Measurements from ENCODE around the gene MSI1.

Gene MSI1

DNA sequence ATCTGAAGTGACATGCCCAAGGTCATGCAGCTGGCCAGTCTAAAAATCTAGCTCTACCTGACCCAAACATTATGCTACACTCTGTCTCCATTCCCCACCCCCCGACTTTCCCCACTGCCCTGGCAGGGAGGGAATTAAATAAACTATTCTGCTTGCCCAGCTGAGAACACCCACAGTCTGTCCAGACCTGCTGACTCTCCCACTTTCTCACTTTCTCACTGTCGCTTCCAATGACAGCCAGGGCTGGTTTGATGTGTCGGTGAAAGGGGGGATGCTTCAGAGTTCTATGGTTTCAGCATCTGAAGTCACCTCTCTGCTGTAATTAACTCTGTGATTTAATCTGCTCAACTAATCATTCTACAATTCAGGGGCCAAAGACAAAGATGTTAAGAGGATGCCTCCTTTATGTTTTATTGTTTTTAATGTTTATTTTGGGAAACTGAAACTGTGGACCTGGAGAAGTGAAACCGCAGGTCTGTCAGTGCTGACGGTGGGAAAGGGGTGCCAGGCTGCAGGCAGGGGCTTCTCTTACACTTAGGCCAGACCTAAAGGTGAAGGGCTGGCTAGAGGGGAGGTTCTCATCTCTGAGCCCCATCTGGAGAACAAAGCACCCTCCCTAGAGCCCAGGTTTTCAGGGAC, 8.1 kb upstream of the MSI1 start:
- no peak for DNase-seq (ENCODE audit: low read depth)

DNA sequence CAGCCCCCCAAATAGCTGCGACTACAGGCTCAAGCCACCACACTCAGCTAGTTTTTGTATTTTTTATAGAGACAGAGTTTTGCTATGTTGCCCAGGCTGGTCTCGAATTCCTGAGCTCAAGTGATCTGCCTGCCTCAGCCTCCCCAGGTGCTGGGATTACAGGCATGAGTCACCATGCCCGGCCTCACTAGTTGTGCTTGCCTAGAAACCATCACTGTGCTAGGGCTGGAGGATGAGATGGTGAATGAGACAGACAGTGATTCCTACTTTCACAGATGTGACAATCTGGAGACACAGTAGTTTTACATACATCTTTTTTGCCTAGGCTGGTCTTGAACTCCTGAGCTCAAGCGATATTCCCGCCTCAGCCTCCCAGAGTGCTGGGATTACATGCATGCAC, 7.5 kb upstream of the MSI1 start:
- DNase-seq (ENCODE audit: low read depth) = peak; percentile 28

DNA sequence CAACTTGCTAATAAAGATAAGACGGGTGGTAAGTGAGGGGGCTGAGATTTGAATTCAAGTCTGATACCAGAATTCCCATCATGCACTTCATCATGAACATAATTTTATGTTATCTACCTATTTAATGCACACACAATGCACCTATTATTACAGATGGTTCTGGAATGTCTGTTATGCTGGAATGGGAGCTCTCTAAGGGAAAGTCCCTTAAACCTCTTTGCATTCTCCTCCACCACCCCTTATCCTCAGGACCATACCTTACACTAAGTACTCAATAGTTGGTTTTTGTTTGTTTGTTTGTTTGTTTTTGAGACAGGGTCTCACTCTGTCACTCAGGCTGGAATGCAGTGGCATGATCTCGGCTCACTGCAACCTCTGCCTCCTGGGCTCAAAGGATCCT, 7.0 kb upstream of the MSI1 start:
- no peak for DNase-seq (ENCODE audit: low read depth)

DNA sequence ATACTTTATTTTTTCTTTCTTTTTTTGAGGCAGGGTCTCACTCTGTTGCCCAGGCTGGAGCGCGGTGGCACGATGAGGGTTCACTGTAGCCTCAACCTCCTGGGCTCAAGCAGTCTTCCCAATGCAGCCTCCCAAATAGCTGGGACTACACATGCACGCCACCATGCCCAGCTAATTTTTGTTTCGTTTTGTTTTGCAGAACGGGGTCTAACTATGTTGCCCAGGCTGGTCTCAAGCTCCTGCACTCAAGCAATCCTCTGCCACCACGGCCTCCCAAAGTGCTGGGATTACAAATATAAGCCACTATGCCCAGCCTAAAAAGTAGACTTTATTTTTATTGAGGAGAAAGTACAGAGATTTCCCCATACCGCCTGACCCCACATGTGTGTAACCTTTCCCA, 4.7 kb upstream of the MSI1 start:
- DNase-seq (ENCODE audit: low read depth) = no peak

DNA sequence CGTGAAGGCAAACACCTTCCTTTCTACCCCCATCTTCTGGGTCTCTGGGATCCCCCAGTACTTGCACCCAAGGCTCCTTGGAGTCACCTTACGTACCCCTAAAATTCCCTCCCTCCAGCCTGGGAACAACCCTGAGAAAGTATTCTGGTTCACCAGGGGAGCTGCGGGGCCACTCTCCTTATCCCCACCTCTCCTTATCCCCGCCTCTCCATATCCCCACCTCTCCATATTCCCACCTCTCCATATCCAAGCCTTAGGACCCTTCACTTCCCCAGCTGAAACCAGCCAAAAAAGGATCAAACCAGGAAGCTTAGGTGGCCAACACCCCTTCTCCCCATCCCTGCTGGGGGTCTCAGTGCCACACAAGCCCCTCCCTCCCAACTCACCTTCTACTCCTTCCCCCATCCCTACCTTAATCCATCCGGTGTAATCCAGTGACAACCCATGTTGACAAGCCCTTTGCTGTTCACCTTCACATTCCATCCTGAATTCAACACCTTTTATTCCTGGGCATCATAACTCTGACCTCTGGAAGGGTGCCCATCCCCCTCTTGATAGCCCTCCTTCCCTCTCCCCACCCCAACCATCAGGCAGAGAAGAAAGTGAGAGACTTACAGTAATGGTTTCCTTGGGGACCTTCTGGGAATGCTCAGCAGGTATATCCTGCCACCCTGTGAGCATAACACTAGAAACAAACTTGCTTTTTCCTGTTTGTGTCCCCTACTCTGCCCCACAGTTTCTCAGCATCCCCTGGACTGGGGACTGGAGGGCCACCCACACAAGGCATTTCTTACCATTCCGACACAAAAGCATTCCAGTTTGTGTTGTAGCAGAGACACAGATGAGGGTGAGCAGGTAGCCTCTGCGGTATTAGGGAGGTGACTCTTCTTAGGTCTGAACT, 1.6 kb upstream of the MSI1 start:
- DNase-seq (ENCODE audit: low read depth) = no peak

DNA sequence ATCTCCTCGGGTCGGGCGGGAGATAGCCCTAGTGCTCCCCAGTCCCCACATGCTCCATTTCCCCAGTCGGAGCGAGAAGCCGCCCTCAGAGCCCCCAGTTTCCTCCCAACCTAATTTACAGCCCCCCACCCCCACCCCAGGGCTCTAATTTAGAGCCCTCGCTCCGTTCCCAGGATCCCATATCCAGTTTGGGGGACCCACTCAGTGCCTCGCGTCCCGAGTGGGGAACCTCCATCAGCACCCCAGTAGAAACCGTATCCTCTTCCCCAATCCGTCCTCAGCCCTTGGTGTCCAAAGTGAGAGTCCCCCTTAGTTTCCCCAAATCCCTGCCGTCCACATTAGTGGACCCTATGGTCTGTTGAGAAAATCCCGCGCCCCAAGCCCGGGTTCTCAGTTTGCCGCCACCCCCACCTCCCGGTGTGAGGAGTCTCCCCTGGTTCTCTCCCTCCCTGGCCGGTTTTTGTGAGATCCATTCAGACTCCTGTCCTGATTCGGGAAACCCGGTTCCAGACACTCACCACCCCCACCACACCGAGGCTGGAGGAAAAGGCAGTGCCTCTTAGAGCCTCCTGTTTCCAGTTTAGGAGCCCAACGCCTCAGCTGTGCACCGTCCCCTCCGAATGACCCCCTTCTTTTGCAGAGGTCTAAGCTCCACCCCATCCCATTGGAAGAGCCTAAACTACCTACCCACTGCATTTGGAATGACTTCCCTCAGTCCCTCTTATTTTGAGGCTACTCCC, 809 bp upstream of the MSI1 start:
- DNase-seq (ENCODE audit: low read depth) = no peak

DNA sequence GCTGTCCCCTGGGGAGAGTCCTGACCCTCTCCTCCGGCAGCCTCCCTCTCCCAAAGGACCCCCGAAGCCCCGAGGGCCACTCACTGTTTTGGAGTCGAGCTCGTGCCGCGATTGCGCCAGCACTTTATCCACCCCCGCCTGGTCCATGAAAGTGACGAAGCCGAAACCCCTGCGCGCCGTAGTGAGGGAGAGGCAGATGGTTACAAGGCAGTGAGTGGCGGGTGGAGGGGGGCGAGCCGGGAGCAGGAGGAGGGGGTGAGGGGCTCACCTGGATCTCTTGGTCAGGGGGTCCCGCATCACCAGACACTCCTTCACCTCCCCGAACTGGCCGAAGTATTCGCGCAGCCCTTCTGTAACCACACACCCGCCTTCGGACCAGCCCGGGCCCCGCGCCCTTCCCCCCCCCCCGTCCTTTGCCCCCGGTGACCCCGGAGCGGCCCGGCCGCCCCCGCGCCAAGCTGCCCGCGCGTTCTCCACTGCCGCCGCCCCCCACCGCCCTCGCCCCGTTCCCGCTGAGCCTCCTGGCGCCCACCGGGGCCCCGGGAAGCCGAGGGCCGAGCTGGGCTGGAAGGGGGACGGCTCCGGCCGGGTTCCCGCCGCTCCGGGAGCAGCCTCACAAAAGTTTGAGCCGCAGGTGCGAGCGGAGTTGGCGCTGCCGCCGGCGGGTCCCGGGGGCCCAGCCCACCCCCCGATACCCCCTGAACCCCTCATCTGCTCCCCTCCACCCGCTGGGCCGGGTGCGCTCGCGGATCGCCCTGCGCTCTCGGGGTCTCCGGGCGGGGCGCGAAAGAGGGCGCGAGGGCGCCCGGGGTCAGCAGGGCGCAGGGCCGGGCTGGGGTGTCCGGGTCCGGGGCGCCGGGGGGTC, 808 bp downstream of the MSI1 start:
- peak; percentile 21 for DNase-seq (ENCODE audit: low read depth)

DNA sequence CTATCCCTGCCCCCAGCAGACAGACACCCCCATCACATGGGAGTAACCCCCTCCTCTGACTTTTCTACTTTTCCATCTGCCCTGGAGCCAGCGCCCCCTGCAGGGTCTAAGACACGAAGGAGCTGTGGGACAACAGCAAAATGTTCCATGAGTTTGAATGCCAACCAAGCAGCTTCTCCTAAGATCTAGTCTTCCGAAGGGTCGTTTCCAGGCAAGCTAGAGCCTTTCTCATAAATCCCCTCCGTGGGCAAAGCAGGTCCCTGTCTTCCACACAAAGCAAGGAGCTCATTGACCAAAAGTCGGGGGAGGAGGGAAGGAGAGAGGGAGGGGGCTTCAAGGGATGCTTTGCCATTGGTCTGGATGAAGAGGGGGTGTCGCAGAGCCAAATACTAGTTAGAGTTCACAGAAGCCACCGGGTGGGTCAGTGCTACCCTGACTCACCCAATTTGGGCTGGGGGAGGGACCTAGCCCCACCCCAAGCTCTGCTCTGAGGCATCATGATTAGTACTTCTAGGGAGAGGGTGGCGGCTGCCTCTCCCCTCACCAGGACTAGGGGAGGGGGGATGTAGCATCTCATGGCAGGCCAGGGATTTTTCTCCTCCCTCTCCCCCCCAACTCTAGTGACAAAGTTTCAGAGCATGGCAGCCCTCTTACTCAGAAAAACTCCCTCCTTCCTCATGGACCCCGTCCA, 1.6 kb downstream of the MSI1 start:
- no peak for DNase-seq (ENCODE audit: low read depth)

DNA sequence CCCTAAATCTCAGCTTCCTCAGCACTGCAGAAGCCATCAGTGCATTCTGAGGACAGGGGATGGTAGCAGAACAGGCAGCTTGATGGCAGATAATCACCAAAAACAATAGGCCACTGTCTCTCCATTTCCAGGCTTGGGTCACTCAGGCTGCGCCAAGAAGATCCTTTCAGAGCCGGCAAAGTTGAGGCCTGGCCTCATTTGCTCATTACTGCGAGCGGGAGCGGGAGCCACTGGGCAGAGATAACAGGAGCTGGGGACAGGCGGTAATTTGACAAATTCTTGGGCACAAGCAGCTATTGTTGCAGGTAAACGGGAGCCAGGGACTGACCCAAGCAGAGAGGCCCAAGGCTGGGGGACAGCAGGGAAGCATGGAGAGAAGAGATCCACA, 2.1 kb downstream of the MSI1 start:
- no peak for DNase-seq (ENCODE audit: low read depth)

DNA sequence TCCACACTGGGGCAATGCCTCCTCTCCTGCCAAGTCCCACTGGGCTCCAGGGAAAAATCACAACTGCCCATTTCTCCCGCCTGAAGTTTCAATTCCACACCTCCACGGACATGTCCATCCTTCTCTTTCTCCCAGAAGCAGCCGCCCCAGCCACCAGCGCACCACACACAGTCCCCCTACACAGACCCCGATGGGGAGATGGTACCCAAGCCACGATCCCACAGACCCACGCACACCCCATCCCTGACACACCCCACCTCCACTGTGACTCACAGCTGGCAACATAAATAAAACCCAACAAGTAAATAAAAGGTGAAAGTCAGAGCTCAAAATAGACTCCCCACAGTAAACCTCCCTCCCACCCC, 2.6 kb downstream of the MSI1 start:
- no peak for DNase-seq (ENCODE audit: low read depth)

DNA sequence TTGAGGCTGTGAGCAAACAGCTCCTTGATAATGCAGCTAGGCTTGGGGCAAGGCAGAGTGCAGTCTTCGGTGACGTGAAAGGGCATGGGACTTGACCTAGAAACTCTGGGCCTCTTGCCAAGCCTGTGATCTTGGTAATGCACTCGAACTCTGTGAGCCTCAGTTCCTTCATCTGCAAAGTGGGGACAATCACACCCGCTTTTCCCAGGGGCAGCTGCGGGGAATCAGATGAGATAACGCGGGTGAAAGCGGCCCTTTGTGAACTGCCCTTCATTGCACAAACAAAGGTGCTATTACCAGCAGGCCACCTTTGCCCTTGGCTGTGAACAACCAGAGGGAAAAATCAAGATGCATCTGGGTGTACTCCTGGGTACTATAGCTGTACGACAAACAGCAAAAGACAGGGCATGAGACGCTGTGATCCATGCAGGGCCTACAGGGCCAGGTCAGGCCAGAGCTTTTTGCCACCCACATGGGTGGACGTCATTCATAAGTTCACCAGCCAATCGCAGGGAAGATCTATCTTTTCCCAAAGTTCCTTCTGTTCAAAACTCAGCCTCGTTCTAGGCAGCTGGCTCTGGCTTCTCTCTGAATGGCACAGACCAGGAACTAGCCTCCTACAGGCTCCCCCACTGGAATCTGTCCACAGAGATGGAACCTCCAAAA, 3.2 kb downstream of the MSI1 start:
- DNase-seq (ENCODE audit: low read depth) = no peak

DNA sequence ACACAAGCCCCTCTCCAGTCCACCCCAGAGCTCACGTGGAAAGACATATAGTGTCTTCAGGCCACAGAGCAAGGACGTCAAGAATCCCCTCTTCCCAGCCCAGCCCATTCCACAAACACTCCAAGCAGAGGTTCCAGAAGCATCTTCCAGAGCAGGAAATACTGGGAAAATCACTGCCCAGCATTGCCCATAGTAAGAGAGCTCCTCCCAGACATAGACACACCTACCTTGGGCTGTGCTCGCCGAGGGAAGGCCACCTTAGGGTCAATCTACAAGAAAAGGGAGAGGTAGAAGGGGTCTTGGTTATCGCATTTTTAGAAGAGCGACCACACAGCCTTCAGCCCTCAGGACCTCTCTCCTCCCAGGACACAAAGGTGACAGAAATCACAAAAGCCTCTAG, 4.5 kb downstream of the MSI1 start:
- no peak for DNase-seq (ENCODE audit: low read depth)

DNA sequence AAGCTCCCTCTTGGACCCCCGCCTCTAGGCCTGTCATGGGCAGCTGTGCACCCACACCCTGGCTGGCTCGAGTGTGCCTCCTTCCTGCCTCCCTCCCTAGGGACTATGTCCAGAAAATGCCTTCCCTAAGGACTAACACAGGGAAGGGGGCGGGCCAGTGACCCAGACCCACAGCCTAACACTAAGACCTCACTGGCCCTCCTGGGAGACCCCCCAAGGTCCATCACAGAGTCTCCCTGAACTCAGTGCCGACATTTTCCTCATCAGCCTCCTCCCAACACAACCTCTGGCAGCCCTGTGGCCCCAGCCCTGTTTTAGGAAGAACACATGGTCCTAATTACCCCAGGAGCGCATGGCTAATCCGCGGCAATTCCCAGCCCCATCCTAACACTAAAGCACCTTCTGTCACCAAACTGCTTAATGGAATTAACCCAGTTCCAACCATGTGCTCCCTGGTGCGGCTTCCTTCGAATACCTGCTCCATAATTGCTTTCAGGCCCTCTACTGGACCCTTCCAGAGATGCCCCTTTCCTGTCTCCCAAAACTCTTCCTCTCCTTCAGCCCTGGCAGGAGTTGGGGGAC, 5.6 kb downstream of the MSI1 start:
- no peak for DNase-seq (ENCODE audit: low read depth)

DNA sequence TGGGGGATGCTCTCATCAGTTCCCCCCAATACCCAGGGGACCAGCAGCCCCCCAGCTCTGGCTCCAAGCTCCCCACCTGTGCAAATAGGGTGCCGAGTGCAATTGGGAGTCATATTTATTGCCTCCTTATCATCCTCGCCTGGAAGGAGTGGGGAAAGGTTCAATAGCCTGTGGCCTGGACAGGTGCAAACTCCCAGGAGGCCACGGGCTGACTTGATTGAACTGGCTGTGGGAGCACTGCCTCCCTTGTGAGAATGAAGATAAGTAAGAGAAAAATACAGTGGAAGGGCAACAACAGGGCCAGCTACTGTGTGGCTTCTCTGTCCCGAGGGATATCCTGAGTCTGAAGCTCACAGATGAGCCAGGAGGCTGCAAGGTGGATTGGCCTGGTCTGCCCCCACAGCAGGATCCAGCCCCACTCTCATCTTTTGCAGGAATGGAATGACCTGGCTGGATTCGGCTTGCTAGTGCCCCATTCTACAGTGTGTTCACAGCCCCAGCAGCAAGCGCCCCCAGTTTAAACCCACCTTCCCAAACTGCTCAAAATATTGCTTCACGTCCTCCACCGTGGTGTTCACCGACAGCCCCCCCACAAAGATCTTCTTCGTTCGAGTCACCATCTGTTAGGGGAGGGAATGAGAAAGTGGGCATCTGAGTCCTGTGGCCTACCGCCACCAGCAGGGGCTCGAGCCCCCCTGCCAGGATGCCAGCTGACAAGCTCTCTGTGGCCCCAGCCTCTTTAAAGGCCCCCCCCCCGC, 6.3 kb downstream of the MSI1 start:
- no peak for DNase-seq (ENCODE audit: low read depth)

DNA sequence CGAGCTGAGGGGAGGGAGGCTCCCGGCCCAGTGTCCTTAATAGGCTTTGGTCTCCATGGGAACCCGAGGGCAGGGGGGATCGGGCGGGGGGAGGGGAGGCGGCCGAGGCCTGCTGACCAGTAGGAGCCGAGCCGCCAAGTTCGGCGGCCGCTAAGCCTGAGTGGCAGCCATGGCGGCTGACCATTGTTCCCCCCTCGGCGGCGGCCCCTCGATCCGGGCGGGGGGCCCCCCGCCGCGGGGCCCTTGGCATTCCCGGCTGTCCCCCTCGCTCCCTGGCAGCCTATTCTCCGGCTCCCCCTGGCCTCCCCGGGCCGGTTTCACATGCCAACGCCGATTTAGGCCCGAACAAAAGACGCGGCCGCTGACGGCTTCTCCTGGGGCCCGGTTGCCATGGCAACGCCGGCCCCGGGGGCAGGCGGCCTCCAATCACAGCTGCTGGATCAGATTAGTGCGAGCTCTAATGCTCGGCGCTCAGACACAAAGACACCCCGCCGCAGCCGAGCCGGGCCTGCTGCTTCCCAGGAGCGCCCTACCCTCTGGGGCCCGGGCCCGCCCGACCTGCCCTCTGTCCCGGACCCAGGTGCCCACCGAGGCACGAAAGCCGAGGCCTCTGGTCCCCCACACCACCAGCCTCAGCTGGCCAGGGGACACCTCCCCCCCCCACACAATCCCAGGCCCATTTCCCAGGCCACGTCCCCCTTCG, 7.3 kb downstream of the MSI1 start:
- DNase-seq (ENCODE audit: low read depth) = peak; percentile 82

DNA sequence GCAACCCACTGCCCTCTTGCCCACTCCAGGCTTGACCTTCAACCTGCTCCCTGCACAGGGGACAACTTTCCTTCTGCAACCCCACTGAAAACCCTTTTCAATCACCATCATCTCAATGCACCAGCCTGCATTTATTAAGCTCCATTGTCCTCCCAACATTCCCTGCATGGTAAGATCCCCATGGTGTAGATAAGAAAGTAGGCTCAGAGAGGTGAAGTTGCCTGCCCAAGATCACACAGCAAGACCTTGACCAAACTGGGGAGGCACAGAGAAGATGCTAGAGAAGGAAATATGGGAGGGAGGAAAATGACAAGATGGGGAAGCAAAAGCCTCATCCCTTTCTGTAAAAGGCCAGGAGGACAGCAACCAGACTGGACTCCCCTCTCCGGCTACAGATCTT, 9.8 kb downstream of the MSI1 start:
- no peak for DNase-seq (ENCODE audit: low read depth)

DNA sequence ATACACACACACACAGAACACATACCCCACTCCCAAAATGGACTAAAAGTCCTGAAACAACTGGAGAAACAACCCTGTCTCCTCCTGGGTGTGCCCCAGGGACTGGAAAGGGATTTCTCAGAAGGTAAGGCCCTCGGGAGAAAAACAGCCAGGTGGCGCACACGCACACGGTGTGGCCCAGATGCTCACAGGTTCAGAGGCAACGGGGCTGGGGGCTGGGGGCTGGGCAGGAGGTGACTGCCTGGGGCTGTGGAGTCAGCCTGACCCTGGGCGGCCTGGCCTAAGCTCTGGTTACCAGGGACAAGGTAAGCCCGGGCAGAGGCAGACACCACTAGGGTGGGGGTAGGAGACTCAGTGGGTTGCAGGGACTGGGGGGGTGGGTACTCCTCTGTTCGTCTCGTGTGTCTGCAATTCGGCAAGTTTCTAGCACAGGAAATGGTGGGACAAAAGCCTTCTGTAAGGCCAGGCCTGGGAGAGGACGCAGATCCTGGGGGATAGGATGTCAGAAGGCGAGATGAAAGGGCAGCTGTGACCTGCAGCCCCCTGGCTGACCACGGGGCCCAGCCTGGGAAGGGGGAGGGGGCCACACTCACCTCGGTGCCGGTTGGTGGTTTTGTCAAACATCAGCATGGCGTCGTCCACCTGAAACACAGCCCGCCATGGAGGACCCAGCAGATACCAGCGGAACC, 10.4 kb downstream of the MSI1 start:
- no peak for DNase-seq (ENCODE audit: low read depth)

DNA sequence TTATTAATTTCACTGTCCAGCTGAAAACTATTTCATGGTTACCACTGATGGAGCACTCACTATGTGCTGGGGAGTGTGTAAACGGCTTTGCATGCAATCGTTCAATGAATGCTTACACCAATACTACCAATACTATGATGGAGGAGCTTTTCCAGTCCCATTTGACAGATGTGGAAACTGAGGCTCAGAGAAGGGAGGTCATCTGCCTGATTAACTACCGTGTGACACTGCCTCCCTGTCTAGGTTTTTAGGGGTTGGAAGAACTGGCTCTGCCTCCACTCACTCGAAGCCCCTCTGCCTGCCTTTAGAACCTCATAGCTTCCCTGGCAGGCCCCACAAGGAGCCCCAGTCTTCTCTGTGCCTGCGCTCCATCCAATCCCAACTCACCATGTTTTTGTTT, 11.9 kb downstream of the MSI1 start:
- DNase-seq (ENCODE audit: low read depth) = no peak
